ENCODE measurements around the gene DLG5. TPM values are rescaled to one million over a fixed set of nuclear protein-coding genes. Genes with fewer than 3 reads are reported as not detected.
A peak's percentile ranks its signal among the peaks of the same experiment; 100 is the strongest.

Gene DLG5
- total and polyA plus RNA-seq, 9 of the 15 experiments (the other 6 are each of a cell fraction or from before 2014, with no cell fraction given): 1.4 to 26.8 (median 11.2) TPM

DNA sequence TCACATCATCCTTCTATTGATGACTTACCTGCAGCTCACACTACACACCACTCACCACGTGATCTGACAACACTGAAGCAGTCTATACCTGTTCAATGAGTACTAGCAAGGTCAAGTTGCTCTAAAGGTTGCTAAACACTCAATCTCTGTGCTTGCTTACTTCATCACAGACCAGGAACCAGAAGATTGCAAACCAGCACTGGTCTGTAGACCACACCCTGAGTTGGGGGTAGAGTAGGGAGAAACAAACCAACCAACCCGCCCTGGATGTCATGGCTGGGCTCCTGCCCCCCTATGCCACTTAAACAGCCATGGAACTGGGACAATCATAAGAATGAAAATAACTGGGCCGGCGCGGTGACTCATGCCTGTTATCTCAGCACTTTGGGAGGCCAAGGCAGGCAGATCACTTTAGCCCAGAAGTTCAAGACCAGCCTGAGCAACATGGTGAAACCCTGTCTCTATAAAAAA, 19.6 kb downstream of the DLG5 start (continued):
- TF ChIP-seq PKNOX1 (IDR thresholded peaks at IDR 0.05): no peak
- TF ChIP-seq, protein P1, sequence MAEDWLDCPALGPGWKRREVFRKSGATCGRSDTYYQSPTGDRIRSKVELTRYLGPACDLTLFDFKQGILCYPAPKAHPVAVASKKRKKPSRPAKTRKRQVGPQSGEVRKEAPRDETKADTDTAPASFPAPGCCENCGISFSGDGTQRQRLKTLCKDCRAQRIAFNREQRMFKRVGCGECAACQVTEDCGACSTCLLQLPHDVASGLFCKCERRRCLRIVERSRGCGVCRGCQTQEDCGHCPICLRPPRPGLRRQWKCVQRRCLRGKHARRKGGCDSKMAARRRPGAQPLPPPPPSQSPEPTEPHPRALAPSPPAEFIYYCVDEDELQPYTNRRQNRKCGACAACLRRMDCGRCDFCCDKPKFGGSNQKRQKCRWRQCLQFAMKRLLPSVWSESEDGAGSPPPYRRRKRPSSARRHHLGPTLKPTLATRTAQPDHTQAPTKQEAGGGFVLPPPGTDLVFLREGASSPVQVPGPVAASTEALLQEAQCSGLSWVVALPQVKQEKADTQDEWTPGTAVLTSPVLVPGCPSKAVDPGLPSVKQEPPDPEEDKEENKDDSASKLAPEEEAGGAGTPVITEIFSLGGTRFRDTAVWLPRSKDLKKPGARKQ (CRISPR knock-in tag; IDR thresholded peaks at IDR 0.05): no peak
- no peak for TF ChIP-seq MIER1 (IDR thresholded peaks at IDR 0.05; ENCODE audit: low read depth)
- no peak for TF ChIP-seq NCOA6 (IDR thresholded peaks at IDR 0.05)
- TF ChIP-seq ZNF224 (CRISPR knock-in tag; IDR thresholded peaks at IDR 0.05): no peak
- TF ChIP-seq, protein P2, sequence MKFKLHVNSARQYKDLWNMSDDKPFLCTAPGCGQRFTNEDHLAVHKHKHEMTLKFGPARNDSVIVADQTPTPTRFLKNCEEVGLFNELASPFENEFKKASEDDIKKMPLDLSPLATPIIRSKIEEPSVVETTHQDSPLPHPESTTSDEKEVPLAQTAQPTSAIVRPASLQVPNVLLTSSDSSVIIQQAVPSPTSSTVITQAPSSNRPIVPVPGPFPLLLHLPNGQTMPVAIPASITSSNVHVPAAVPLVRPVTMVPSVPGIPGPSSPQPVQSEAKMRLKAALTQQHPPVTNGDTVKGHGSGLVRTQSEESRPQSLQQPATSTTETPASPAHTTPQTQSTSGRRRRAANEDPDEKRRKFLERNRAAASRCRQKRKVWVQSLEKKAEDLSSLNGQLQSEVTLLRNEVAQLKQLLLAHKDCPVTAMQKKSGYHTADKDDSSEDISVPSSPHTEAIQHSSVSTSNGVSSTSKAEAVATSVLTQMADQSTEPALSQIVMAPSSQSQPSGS (CRISPR knock-in tag; IDR thresholded peaks at IDR 0.05): no peak
- no peak for TF ChIP-seq NR2C1 (IDR thresholded peaks at IDR 0.05)
- TF ChIP-seq NR2C1 (tag; IDR thresholded peaks at IDR 0.05): peak; percentile 33; the same call in 1 of the 2 replicates
- no peak for TF ChIP-seq ZNF431 (CRISPR knock-in tag; IDR thresholded peaks at IDR 0.05)
- TF ChIP-seq SMARCC2 (IDR thresholded peaks at IDR 0.05; ENCODE audit: low read depth): peak; percentile 71; the same call in 1 of the 2 replicates
- no peak for TF ChIP-seq HIVEP1 (CRISPR knock-in tag; IDR thresholded peaks at IDR 0.05)
- TF ChIP-seq KDM2B (CRISPR knock-in tag; IDR thresholded peaks at IDR 0.05): no peak
- TF ChIP-seq, protein P3, sequence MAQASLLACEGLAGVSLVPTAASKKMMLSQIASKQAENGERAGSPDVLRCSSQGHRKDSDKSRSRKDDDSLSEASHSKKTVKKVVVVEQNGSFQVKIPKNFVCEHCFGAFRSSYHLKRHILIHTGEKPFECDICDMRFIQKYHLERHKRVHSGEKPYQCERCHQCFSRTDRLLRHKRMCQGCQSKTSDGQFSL (CRISPR knock-in tag; IDR thresholded peaks at IDR 0.05): no peak
- TF ChIP-seq, protein P3 (tag; IDR thresholded peaks at IDR 0.05): no peak
- peak; percentile 93 for TF ChIP-seq JUND (IDR thresholded peaks at IDR 0.05; ENCODE audit: borderline replicate concordance, low read depth, low read length)
- peak; percentile 93; the same call in 2 of the 3 replicates for TF ChIP-seq JUND (tag; IDR thresholded peaks at IDR 0.05; ENCODE audit: borderline replicate concordance, low read depth, low read length)
- peak in 1 of 2 experiments; percentile 49; a peak in 1 of 4 replicates for TF ChIP-seq NRF1 (conservative IDR thresholded peaks at IDR 0.05 in 1 of 2, IDR thresholded peaks at IDR 0.05 in 1 of 2)
- TF ChIP-seq ZNF311 (CRISPR knock-in tag; IDR thresholded peaks at IDR 0.05): no peak
- TF ChIP-seq NUFIP1 (IDR thresholded peaks at IDR 0.05; ENCODE audit: partially characterized antibody): no peak
- TF ChIP-seq JUNB (CRISPR knock-in tag; conservative IDR thresholded peaks at IDR 0.05): peak; percentile 52; the same call in 1 of the 2 replicates
- TF ChIP-seq, protein P4, sequence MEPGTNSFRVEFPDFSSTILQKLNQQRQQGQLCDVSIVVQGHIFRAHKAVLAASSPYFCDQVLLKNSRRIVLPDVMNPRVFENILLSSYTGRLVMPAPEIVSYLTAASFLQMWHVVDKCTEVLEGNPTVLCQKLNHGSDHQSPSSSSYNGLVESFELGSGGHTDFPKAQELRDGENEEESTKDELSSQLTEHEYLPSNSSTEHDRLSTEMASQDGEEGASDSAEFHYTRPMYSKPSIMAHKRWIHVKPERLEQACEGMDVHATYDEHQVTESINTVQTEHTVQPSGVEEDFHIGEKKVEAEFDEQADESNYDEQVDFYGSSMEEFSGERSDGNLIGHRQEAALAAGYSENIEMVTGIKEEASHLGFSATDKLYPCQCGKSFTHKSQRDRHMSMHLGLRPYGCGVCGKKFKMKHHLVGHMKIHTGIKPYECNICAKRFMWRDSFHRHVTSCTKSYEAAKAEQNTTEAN (CRISPR knock-in tag; IDR thresholded peaks at IDR 0.05): no peak
- TF ChIP-seq, protein P5, sequence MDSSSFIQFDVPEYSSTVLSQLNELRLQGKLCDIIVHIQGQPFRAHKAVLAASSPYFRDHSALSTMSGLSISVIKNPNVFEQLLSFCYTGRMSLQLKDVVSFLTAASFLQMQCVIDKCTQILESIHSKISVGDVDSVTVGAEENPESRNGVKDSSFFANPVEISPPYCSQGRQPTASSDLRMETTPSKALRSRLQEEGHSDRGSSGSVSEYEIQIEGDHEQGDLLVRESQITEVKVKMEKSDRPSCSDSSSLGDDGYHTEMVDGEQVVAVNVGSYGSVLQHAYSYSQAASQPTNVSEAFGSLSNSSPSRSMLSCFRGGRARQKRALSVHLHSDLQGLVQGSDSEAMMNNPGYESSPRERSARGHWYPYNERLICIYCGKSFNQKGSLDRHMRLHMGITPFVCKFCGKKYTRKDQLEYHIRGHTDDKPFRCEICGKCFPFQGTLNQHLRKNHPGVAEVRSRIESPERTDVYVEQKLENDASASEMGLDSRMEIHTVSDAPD (CRISPR knock-in tag; IDR thresholded peaks at IDR 0.05): no peak
